ENCODE measurements around the gene CFD.
A peak's percentile ranks its signal among the peaks of the same experiment; 100 is the strongest.

CFD gene

GRCh38 chr19:892243-892893 lies 32.9 kb downstream of the CFD start:
- Histone ChIP-seq H3K79me2 (ENCODE audit: insufficient read depth, low read length) (peaks cover 5% of the 10 kb centered on the region; the same call in 1 of the 2 replicates), H3K9ac (ENCODE audit: low read length) (peak overlapping the region; percentile 77), H3K9me3 (ENCODE audit: insufficient read depth, low read length) (no peaks in the 10 kb centered on the region), H3K36me3 (ENCODE audit: low read length) (no peaks in the 10 kb centered on the region), H3K27me3 (ENCODE audit: low read length) (no peaks in the 10 kb centered on the region), H2AFZ (ENCODE audit: low read depth, low read length, severe bottlenecking) (no peak overlapping the region), H3K27ac (ENCODE audit: low read depth, low read length) (peak overlapping the region; percentile 75), H3K4me2 (ENCODE audit: low read depth, low read length, poor library complexity, severe bottlenecking) (peak overlapping the region; percentile 96), H4K20me1 (ENCODE audit: low read depth, low read length) (no peaks in the 10 kb centered on the region), H3K4me3 (ENCODE audit: insufficient read depth, low read length, poor library complexity, severe bottlenecking) (peak overlapping the region; percentile 93), H3K9me2 (replicated peaks; ENCODE audit: insufficient read depth, low read length) (no peaks in the 10 kb centered on the region), H3F3A (ENCODE audit: insufficient read depth) (peaks cover 7% of the 10 kb centered on the region; the same call in 1 of the 2 replicates)
- no peak for TF ChIP-seq EZH2phosphoT487 (conservative IDR thresholded peaks at IDR 0.05; ENCODE audit: low read length)
- TF ChIP-seq CTCF (IDR thresholded peaks at IDR 0.05; ENCODE audit: insufficient read depth, low read length, poor library complexity, severe bottlenecking), result no peak

DNA sequence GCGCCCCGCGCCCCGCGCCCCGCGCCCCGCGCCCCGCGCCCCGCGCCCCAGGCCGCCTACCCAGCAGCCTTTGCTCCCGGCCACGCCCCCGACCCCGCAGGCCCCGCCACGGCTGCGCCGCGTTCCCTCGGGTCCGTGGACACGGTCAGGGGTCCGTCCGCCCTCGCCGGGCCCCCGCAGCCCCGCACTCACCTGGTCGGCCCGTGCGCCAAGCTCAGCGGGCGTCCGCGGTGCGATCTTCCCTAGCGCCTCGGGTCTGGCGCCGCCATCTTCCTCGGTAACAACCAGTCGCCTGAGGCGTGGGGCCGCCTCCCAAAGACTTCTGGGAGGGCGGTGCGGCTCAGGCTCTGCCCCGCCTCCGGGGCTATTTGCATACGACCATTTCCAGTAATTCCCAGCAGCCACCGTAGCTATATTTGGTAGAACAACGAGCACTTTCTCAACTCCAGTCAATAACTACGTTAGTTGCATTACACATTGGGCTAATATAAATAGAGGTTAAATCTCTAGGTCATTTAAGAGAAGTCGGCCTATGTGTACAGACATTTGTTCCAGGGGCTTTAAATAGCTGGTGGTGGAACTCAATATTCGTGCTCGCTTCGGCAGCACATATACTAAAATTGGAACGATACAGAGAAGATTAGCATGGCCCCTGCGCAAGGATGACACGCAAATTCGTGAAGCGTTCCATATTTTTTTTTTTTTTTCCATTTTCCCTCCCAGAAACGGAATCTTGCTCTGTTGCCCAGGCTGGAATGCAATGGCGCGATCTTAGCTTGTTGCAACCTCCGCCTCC lies 33.6 kb downstream of the CFD start, which contains the start of the genes MED16 and RNU6-9:
MED16 (minus strand) TSS at position 294 of the 796 bp plus-strand sequence. CDS start 2,056 bp downstream, outside the sequence.
RNU6-9 (plus strand) TSS at position 591 of the 796 bp plus-strand sequence.
- Histone ChIP-seq H3K9me3 (ENCODE audit: insufficient read depth, low read length) (no peaks in the 10 kb centered on the region), H3K36me3 (ENCODE audit: low read length) (no peaks in the 10 kb centered on the region), H3K9me2 (replicated peaks; ENCODE audit: insufficient read depth, low read length) (no peaks in the 10 kb centered on the region), H3K4me2 (ENCODE audit: low read depth, low read length, poor library complexity, severe bottlenecking) (peak within 1 kb of the TSS; percentile 96), H4K20me1 (ENCODE audit: low read depth, low read length) (no peaks in the 10 kb centered on the region), H3K4me3 (ENCODE audit: insufficient read depth, low read length, poor library complexity, severe bottlenecking) (peak within 1 kb of the TSS; percentile 93), H2AFZ (ENCODE audit: low read depth, low read length, severe bottlenecking) (peak within 1 kb of the TSS; percentile 88), H3K79me2 (ENCODE audit: insufficient read depth, low read length) (peaks cover 5% of the 10 kb centered on the region; the same call in 1 of the 2 replicates), H3K9ac (ENCODE audit: low read length) (peak within 1 kb of the TSS; percentile 77), H3K27ac (ENCODE audit: low read depth, low read length) (peak within 1 kb of the TSS; percentile 75), H3K27me3 (ENCODE audit: low read length) (no peaks in the 10 kb centered on the region), H3F3A (ENCODE audit: insufficient read depth) (peaks cover 7% of the 10 kb centered on the region; the same call in 1 of the 2 replicates)
- TF ChIP-seq EZH2phosphoT487 (conservative IDR thresholded peaks at IDR 0.05; ENCODE audit: low read length) (no peak), CTCF (IDR thresholded peaks at IDR 0.05; ENCODE audit: insufficient read depth, low read length, poor library complexity, severe bottlenecking) (no peak)

- Histone ChIP-seq H4K20me1 (ENCODE audit: low read depth, low read length) (no peaks in the 10 kb centered on the region), H3K9me3 (ENCODE audit: insufficient read depth, low read length) (no peaks in the 10 kb centered on the region), H3K4me2 (ENCODE audit: low read depth, low read length, poor library complexity, severe bottlenecking) (no peak overlapping the region), H3K36me3 (ENCODE audit: low read length) (no peaks in the 10 kb centered on the region), H3K79me2 (ENCODE audit: insufficient read depth, low read length) (peaks cover 5% of the 10 kb centered on the region; the same call in 1 of the 2 replicates), H3K27ac (ENCODE audit: low read depth, low read length) (no peak overlapping the region), H3K27me3 (ENCODE audit: low read length) (no peaks in the 10 kb centered on the region), H3F3A (ENCODE audit: insufficient read depth) (peaks cover 12% of the 10 kb centered on the region), H3K9me2 (replicated peaks; ENCODE audit: insufficient read depth, low read length) (no peaks in the 10 kb centered on the region), H3K4me3 (ENCODE audit: insufficient read depth, low read length, poor library complexity, severe bottlenecking) (no peak overlapping the region), H2AFZ (ENCODE audit: low read depth, low read length, severe bottlenecking) (no peak overlapping the region), H3K9ac (ENCODE audit: low read length) (no peak overlapping the region)
- no peak for TF ChIP-seq CTCF (IDR thresholded peaks at IDR 0.05; ENCODE audit: insufficient read depth, low read length, poor library complexity, severe bottlenecking)
- no peak for TF ChIP-seq EZH2phosphoT487 (conservative IDR thresholded peaks at IDR 0.05; ENCODE audit: low read length)
Measured at GRCh38 chr19:896434-896833, 37.0 kb downstream of the CFD start.
